Measurements from ENCODE around the gene AMPH.
"Not testable (repeated sequence)": the region's sequence is repeated elsewhere in the genome, so short reads cannot be mapped to it uniquely, and the experiment has no call there.

GRCh38 chr7:38342135-38342534 lies 289.0 kb downstream of the AMPH start:
- TF ChIP-seq EZH2phosphoT487 (conservative IDR thresholded peaks at IDR 0.05; ENCODE audit: low read length): not testable (repeated sequence)
- TF ChIP-seq, protein P1, sequence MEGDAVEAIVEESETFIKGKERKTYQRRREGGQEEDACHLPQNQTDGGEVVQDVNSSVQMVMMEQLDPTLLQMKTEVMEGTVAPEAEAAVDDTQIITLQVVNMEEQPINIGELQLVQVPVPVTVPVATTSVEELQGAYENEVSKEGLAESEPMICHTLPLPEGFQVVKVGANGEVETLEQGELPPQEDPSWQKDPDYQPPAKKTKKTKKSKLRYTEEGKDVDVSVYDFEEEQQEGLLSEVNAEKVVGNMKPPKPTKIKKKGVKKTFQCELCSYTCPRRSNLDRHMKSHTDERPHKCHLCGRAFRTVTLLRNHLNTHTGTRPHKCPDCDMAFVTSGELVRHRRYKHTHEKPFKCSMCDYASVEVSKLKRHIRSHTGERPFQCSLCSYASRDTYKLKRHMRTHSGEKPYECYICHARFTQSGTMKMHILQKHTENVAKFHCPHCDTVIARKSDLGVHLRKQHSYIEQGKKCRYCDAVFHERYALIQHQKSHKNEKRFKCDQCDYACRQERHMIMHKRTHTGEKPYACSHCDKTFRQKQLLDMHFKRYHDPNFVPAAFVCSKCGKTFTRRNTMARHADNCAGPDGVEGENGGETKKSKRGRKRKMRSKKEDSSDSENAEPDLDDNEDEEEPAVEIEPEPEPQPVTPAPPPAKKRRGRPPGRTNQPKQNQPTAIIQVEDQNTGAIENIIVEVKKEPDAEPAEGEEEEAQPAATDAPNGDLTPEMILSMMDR (IDR thresholded peaks at IDR 0.05; ENCODE audit: insufficient read depth, low read length, poor library complexity, severe bottlenecking): not testable (repeated sequence)

Measured in SU-DHL-6 (cell line).